Activated CD4-positive, CD25-positive, alpha-beta regulatory T cell treated with anti-CD3 and anti-CD28 coated beads, Interleukin-2, amount 50 U/mL, for 72 hours (primary cell): Measurements from ENCODE around the gene HEPHL1.

Experiments used
- DNase-seq: peaks from one replicate; pipeline ENCODE4 v3.0.0; 2021

HEPHL1 gene

GRCh38 chr11:94023856-94024255 is 2.7 kb downstream of the HEPHL1 start:
- no peak for DNase-seq

- no peak for DNase-seq
Measured at GRCh38 chr11:94024547-94024946, 3.4 kb downstream of the HEPHL1 start.

DNA sequence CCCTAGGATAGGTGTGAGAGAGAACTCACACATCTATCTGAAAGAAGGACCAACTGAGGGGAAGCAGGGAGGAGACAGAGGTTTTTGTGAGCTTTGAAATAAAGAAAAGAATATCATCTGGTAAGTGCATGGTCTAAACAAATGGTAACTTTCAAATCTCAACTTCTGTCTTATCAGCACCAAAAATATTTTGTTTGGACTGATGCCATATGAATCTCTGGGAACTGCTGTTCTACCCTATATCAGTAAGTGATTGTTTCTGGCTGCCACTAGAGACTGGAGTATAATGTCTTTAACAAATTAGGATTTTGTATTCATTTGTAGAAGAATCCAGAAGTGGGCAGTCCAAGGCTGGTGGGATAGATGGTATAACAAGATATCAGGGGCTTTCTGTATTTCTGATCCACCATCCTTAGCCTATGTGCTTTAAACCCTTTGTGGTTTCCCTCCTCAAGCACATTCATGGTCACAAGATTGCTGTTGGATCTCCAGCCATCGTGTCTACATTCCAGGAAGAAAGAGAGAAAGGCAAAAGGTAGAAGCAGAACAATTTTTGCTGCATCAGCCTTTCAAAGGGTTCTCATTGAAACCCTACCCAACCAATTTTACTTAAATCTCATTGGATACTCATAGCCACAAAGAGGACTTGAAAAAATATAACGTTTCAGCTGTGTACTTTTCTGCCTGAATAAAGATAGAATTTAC is 4.7 kb downstream of the HEPHL1 start:
- no peak for DNase-seq

GRCh38 chr11:94027210-94027609 is 6.1 kb downstream of the HEPHL1 start:
- DNase-seq = no peak

- no peak for DNase-seq
Measured at GRCh38 chr11:94028436-94028835, 7.3 kb downstream of the HEPHL1 start.

- DNase-seq = no peak
Measured at GRCh38 chr11:94030059-94030458, 8.9 kb downstream of the HEPHL1 start.

DNA sequence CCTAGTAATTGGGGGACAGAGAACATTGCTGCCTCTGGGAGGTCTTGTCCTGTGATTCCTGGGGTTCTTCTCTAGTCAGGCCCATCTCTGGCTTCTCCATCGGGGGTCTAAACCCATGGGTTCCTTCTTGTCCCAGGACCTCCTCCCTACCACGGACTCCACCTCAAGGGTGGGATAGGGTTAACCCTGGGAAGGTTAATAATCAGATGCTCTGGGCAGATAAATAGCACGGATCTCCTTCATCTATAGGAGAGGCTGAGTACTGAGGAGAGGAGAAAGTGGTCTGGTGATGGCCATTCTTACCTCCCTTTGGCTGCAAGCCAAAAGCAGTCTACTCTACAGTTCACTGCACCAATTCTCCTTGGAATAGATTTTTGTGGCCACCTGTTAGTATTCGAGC is 10.5 kb downstream of the HEPHL1 start:
- no peak for DNase-seq

GRCh38 chr11:94032066-94032465 is 10.9 kb downstream of the HEPHL1 start:
- no peak for DNase-seq

- DNase-seq = no peak
Measured at GRCh38 chr11:94032725-94033124, 11.6 kb downstream of the HEPHL1 start.

DNA sequence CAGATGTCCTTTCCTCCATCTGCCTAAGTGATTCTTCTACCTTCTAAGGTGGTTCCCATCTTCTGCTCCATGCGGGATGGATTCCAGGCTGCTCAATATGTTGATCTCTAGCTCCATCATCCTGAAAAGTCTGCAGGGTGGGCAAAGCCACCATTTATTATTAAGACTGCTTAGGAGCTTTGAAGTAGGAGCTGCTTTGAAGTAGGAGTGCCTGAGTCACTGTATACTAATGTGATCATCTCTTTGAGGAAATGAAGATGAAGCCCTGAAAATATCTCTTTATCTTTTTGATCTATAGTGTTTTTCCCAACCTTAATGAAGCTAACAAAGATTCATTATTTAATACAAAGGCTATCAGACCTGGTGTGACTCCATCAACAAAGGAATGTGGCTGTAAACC is 13.1 kb downstream of the HEPHL1 start:
- no peak for DNase-seq

DNA sequence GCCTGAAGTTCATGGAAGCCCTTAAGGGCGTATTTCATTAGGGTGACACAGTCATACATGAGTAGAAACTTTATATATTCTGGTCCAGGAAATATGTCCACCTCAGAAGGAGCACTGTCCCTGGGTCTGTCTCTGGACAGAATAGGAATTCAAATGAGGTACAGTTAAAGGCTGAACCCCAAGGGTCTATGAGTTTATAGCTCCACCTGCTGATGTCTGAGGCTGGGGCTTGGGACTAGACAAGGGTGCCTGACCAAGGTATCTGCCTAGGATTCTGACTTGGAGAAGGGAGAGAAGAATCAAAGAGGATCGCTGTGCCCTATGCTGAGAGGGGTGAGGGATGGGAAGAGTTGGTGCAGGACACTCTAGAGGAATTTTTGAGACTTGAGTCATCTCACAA is 14.9 kb downstream of the HEPHL1 start:
- DNase-seq = no peak

GRCh38 chr11:94043241-94043640 is 22.1 kb downstream of the HEPHL1 start:
- DNase-seq = no peak

GRCh38 chr11:94046796-94047195 is 25.6 kb downstream of the HEPHL1 start:
- DNase-seq = no peak

DNA sequence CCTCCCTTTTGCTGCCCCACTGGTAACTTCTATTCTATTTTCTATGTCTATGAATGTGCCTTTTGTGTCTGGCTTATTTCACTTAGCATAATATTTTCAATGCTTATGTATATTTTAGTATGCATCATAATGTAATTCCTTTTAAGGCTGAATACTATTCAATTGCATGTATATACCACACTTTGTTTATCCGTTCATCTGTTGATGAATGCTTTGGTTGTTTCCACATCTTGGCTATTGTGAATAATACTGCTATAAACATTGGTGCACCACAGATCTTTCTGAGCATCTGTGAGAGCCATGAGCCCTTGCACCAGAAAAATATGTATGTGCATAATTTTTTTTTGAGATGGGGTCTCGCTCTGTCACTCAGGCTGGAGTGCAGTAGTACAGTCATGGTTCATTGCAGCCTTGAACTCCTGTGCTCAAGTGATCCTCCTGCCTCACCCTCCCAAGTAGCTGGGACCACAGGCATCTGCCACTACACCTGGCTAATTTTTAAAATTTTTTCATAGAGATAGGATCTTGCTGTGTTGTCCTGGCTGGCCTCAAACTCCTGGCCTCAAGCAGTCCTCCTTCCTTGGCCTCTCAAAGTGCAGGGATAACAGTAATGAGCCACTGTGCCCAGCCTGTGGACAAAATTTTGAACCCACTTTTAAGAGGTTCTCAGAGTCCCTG is 27.0 kb downstream of the HEPHL1 start:
- DNase-seq = no peak

DNA sequence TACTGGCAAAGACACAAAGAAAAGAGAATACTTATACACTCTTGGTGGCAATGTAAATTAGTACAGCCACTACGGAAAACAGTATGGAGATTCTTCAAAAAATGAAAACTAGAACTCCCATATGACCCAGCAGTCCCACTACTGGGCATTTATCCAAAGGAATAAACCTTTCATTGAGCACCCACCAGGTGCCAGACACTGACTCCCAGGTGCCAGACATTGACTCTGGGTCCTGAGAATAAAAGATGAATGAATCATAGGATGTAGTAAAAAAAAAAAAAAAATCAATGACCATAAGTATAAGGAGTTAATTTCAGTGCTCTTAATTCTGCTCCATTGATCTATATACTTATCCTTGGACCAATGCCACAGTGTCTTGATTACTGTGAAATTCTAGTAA is 28.2 kb downstream of the HEPHL1 start:
- no peak for DNase-seq

GRCh38 chr11:94058630-94059029 is 37.5 kb downstream of the HEPHL1 start:
- no peak for DNase-seq

- DNase-seq = no peak
Measured at GRCh38 chr11:94059065-94059464, 37.9 kb downstream of the HEPHL1 start.

- no peak for DNase-seq
Measured at GRCh38 chr11:94060401-94060800, 39.2 kb downstream of the HEPHL1 start.

- no peak for DNase-seq
Measured at GRCh38 chr11:94062360-94062759, 41.2 kb downstream of the HEPHL1 start.

DNA sequence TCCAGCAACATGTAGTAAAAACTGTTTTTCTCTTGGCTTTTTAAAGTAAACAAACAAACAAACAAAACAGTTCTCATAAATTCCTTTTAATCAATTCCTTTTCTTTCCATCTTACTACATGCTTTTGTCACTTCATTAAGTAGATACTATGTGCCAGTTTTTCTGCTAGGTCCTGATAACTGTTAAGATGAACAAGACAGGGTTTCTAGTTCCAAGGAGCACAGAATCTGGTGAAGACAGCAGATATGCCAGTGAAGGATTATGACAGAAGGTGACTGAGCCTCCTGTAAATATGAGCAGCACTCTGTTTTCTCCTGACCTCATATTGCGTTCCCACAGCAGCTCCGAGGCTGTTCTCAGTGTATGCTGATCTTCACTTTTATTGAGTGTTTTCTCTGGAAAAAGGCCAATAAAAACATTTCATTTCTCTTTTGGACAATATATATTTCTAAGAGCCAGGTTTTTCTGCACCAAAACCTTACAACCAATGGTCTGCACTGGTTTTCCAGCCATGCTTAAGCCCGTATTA is 45.8 kb downstream of the HEPHL1 start:
- no peak for DNase-seq

GRCh38 chr11:94068764-94069163 is 47.6 kb downstream of the HEPHL1 start:
- DNase-seq = no peak

GRCh38 chr11:94077552-94078293 is 56.6 kb downstream of the HEPHL1 start:
- DNase-seq = no peak

- DNase-seq = no peak
Measured at GRCh38 chr11:94084164-94084563, 63.0 kb downstream of the HEPHL1 start.

DNA sequence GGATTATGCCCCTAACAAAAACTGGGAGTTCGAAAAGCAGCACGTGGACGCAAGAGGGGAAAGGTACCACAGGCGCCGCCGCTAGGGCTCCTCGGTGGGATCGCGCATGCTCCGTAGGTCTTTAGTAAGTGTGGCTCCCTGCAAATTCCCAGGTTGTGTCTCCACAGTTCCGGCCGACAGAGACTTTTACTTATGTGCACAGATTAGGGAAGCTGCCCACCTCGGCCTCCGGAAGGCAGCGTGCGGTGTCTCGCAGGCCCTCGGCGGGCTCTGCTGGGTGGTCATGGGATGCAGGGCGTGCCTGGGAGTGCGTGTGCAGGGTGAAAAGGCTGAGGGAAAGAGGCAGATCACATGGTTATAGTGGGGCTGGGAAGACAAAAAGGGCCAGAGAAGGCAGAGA is 67.8 kb downstream of the HEPHL1 start:
- DNase-seq = no peak
